ENCODE measurements around the gene KRTAP4-12.
"Not testable (repeated sequence)": the region's sequence is repeated elsewhere in the genome, so short reads cannot be mapped to it uniquely, and the experiment has no call there.

Gene KRTAP4-12

DNA sequence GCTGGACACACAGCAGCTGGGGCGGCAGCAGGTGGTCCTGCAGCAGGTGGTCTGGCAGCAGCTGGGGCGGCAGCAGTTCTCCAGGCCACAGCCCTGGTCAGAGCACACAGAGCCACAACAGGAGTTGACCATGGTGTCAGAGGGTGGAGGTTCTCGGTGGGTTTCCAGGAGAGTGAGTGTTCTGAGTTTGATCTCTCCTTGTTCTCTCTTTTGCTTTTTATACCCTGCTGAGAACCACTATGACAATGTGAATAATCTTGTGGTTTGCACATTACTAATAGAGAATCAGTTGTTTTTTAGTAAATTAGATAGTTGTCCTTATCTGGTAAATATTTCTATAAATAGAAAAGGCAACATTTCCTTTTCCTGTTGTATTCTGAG is at the start of gene KRTAP4-12:
Gene KRTAP4-12 (minus strand): TSS at position 192 of the 381 bp plus-strand sequence. CDS start 60 bp downstream, at position 132.
- not testable (repeated sequence) for H3K4me3 ChIP-seq (replicated peaks; ENCODE audit: low read depth, low read length); DNase-seq (ENCODE audit: extremely low read depth, low read depth)

DNA sequence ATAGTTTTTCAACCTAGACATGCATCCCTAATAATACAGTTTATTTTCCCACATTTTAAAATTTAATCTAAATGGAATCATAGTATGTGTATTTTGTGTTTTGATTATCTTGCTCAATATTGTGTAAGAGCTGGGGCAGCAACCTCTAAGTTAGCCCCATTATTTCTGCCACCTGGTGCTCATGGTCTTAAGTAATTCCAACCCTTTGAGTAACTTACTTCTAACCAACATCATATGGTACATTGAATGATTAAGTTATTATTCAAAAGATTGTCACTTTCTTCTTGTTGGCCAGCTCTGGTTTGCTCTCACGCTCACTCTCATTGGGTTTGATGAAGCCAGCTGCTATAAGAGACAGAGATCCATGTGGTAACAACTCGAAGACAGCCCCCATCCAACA is 47.9 kb upstream of the KRTAP4-12 start:
- DNase-seq (ENCODE audit: extremely low read depth, low read depth): no peak
- TF ChIP-seq CTCF (IDR thresholded peaks at IDR 0.05; ENCODE audit: low read depth, low read length, missing control alignments): no peak
- no peak overlapping the region for H3K4me3 ChIP-seq (replicated peaks; ENCODE audit: low read depth, low read length)

GRCh38 chr17:41168121-41168520 is 44.1 kb upstream of the KRTAP4-12 start, which contains the start of gene KRTAP4-3:
KRTAP4-3 (minus strand) TSS chr17:41168221; CDS start chr17:41168172, 49 bp downstream.
- H3K4me3 ChIP-seq (replicated peaks; ENCODE audit: low read depth, low read length): no peak within 1 kb of the TSS
- DNase-seq (ENCODE audit: extremely low read depth, low read depth): no peak
- no peak for TF ChIP-seq CTCF (IDR thresholded peaks at IDR 0.05; ENCODE audit: low read depth, low read length, missing control alignments)

- TF ChIP-seq CTCF (IDR thresholded peaks at IDR 0.05; ENCODE audit: low read depth, low read length, missing control alignments): no peak
- no peak overlapping the region for H3K4me3 ChIP-seq (replicated peaks; ENCODE audit: low read depth, low read length)
- no peak for DNase-seq (ENCODE audit: extremely low read depth, low read depth)
Measured at GRCh38 chr17:41167561-41167960, 43.6 kb upstream of the KRTAP4-12 start.

GRCh38 chr17:41163828-41164227 is 39.8 kb upstream of the KRTAP4-12 start:
- DNase-seq (ENCODE audit: extremely low read depth, low read depth): no peak
- no peak overlapping the region for H3K4me3 ChIP-seq (replicated peaks; ENCODE audit: low read depth, low read length)
- no peak for TF ChIP-seq CTCF (IDR thresholded peaks at IDR 0.05; ENCODE audit: low read depth, low read length, missing control alignments)

- DNase-seq (ENCODE audit: extremely low read depth, low read depth): no peak
- no peak within 1 kb of the TSS for H3K4me3 ChIP-seq (replicated peaks; ENCODE audit: low read depth, low read length)
- TF ChIP-seq CTCF (IDR thresholded peaks at IDR 0.05; ENCODE audit: low read depth, low read length, missing control alignments): no peak
Measured at GRCh38 chr17:41160648-41161047, 36.7 kb upstream of the KRTAP4-12 start, which contains the start of gene KRTAP4-4. KRTAP4-4 (minus strand) TSS chr17:41160748; CDS start chr17:41160691, 57 bp downstream.

GRCh38 chr17:41160190-41160589 is 36.2 kb upstream of the KRTAP4-12 start:
- H3K4me3 ChIP-seq (replicated peaks; ENCODE audit: low read depth, low read length); DNase-seq (ENCODE audit: extremely low read depth, low read depth): not testable (repeated sequence)

GRCh38 chr17:41153856-41154255 is 29.9 kb upstream of the KRTAP4-12 start:
- TF ChIP-seq CTCF (IDR thresholded peaks at IDR 0.05; ENCODE audit: low read depth, low read length, missing control alignments): no peak
- H3K4me3 ChIP-seq (replicated peaks; ENCODE audit: low read depth, low read length): no peak overlapping the region
- no peak for DNase-seq (ENCODE audit: extremely low read depth, low read depth)

Data from HFF-Myc (cell line).